Esophagus squamous epithelium (tissue), 4 donors: ENCODE measurements around the gene USP11.

Experiments used
- CTCF ChIP-seq, 6 experiments: fragments of 450-650 bp in 4 of 6; fragments of 200-600 bp in 2 of 6; sonication (generic) in 2 of 6; IDR thresholded peaks; one replicate each; pipeline ENCODE4 v1.5.1; 2016 to 2019; ENCODE audit warnings: antibody characterized with exemption in 6 of 6, mild to moderate bottlenecking in 4 of 6, moderate library complexity in 4 of 6
- POLR2A ChIP-seq, 4 donors: fragments of 450-650 bp; IDR thresholded peaks; one replicate each; pipeline ENCODE4 v1.6.1; 2017; ENCODE audit warnings: antibody characterized with exemption in 4 of 4, mild to moderate bottlenecking in 4 of 4, moderate library complexity in 3 of 4

- no peak for TF ChIP-seq CTCF (IDR thresholded peaks at IDR 0.05)
- TF ChIP-seq POLR2A (IDR thresholded peaks at IDR 0.05), result no peak
Measured at GRCh38 chrX:47250017-47250347, 17.2 kb downstream of the USP11 start.
